HG02938 (cell line): ENCODE data around the gene PLD4.
"Not testable (repeated sequence)": the region's sequence is repeated elsewhere in the genome, so short reads cannot be mapped to it uniquely, and the experiment has no call there.

Experiments
- ATAC-seq: cut with Tn5 transposase; IDR thresholded peaks from one replicate; pipeline ENCODE4 v1.9.1; 2021; ENCODE audit warnings: mild to moderate bottlenecking, moderate library complexity; ENCODE audit not compliant: unreplicated experiment

The PLD4 gene

GRCh38 chr14:104898195-104898558, 26.5 kb upstream of the PLD4 start:
- ATAC-seq, result no peak

- ATAC-seq, result no peak
These were observed 25.7 kb upstream of the PLD4 start for GRCh38 chr14:104898870-104899510.

- ATAC-seq, result no peak
These were observed 24.9 kb upstream of the PLD4 start for GRCh38 chr14:104899781-104900180.

DNA sequence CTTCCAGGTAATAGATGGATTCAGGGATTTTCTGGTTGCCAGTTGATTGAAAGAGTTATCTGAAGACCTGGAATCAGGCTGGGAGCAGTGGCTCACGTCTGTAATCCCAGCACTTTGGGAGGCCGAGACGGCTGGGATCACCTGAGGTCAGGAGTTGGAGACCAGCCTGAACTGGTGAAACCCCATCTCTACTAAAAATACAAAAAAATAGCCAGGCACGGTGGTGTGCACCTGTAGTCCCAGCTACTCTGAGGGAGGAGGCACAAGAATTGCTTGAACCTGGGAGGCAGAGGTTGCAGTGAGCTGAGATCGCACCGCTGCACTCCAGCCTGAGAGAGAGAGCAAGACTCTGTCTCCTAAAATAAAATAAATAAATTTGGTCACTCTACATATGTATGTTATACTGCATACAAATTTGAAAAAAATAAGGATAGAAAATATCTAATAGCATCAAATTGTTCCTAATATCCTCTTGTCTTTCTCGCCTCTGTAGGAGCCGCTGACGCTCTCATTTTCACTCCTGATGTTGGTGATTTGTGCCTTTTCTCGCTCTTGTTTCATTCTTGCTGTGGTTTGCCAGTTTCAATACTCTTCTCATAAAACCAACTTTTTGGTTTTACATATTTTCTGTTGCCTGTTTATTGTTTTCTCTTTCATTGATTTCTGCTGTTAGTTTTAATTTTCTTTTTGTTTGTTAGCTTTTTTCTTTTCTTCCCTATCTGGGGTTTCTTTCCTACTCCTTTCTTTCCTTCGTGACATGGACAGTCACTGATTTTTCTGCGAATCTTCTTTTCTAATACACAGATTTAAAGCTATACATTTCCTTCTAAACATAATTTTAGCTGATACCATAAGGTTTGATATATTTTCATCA, 23.8 kb upstream of the PLD4 start:
- no peak for ATAC-seq

DNA sequence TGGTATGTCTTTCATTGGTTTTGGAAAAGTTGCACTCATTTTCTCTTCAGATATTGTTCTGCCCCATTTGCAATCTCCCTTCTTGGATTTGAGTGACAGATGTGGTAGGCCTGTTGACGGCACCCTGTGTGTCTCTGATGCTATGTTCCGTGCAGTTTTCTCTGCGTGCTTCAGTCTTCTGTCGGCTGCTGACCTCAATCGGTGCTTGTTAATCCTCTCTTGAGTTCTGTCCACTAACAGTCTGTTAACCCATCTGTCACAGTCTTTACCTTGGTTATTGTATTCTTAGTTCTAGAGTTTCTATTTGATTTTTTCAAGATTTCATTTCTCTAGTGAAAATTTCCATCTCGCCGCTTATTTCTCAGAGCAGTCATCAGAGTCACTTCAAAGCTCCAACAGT, 20.7 kb upstream of the PLD4 start:
- no peak for ATAC-seq

DNA sequence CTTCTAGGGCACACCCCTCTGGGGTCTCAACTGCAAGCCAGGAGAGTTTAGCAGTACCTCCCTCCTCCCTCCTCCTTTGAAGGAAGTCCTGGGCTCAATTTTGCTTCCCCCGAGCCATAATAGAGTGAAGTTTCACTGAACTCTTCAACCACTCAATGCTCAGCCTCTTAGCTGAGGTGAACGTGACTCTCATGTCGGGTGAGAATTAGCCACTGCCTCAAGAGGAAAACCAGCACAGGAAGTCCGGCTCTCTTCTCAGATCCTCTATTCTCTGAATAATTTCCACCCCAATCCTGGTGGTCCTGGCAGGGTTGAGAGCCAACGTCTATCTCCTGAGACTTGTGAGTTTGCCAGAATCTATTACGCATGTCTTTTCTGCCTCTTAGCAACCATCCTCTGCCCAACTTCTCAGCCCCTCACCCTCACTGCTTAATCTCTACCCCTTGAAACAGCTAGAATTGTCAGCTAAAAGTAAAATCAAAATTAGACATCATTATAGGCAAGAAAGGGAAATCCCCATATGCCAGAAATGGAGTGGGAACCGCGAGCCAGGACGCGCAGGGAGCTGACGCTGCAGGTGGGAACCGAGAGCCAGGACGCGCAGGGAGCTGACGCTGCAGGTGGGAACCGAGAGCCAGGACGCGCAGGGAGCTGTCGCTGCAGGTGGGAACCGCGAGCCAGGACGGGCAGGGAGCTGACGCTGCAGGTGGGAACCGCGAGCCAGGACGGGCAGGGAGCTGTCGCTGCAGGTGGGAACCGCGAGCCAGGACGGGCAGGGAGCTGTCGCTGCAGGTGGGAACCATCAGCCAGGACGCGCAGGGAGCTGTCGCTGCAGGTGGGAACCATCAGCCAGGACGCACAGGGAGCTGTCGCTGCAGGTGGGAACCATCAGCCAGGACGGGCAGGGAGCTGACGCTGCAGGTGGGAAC, 19.8 kb upstream of the PLD4 start:
- not testable (repeated sequence) for ATAC-seq

- ATAC-seq, result not testable (repeated sequence)
These were observed 19.1 kb upstream of the PLD4 start for GRCh38 chr14:104905579-104905933.

DNA sequence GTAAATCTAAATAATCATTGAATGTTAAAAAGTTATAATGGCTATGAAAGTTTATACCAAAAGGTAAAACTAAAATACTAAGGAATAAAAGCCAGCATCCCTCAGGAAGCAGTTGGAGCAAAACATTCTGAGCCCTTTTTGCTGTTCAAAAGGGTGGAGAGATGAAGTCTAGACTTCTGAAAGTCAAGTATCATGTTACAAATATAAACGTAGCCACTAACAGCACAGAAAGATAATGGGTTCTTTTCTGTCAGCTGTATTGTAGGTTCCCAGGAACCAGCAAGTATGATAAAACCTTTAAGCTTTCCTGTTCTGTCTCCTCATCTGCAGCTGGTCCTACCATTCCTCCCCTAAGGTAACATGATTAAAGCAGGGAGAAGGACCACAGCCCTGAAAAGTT, 16.4 kb upstream of the PLD4 start:
- ATAC-seq, result no peak

- ATAC-seq, result no peak
These were observed 12.6 kb upstream of the PLD4 start for GRCh38 chr14:104912053-104912452.

DNA sequence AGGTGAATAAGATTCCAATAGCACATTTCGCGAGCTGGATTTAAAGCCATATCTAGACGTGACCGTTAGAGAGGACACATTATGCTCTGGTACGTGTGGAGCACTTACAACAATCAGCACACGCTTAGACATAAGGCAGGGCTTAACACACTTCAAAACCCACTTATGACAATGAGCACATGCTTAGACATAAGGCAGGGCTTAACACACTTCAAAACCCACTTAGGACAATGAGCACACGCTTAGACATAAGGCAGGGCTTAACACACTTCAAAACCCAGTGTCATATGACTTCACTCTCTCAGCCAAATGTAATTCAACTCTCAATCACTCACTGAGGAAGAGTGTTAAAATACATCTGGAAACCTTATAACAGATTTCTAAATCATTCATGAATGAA, 11.2 kb upstream of the PLD4 start:
- no peak for ATAC-seq

GRCh38 chr14:104917116-104917515, 7.6 kb upstream of the PLD4 start:
- no peak for ATAC-seq

DNA sequence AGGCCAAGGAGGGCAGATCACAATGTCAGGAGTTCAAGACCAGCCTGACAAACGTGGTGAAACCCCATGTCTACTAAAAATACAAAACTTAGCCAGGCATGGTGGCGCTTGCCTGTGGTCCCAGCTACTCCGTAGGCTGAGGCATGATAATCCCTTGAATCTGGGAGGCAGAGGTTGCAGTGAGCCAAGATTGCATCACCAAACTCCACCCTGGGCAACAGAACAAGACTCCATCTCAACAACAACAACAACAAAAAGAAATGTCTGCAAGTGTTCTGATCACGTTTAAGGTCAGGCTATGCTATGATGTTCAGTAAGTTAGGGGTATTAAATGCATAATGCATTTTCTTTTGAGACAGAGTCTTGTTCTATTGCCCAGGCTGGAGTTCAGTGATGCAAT, 6.7 kb upstream of the PLD4 start:
- no peak for ATAC-seq

DNA sequence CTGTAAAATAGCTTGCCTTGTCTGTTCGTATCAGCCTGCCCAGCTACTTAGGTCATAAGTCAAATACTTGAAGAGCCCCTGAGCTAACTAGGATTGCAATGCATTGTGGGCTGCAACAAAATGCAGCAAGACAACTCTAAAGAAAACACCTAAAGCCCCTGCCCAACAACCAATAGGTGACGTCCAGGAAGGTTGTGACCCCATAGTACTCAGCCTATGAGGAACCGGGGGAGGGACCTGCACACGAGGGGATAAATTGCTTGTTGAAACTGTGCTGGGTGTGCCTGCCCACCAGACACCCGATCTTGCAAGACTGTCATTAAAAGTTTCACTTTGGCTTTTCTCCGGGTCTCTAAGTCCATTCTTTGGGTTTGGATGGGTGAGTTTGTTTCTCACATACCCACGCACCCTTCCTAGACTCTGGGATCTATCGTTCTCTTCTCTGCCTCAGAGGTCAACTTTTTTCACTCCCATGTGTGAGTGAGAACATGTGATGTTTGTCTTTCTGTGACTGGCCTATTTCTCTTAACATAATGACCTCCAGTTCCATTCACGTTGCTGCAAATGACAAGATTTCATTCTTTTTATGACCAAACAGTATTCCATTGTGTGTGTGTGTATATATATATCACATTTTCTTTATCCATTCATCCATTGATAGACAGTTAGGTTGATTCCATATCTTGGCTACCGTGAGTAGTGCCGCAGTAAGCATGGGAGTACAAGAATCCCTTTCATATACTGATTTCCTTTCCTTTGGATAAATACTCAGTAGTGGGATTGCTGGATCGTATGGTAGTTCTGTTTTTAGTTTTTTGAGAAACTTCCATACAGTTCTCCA, 5.3 kb upstream of the PLD4 start:
- ATAC-seq, result not testable (repeated sequence)

DNA sequence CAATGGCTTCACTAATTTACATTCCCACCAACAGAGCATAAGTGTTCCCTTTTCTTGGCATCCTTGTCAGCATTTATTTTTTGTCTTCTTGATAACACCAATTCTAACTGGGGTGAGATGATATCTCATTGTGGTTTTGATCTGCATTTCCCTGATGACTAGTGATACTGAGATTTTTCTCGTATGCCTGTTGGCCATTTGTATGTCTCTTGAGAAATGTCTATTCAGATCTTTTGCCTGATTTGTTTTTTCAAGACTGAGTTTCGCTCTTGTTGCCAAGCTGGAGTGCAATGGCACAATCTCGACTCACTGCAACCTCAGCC, 4.7 kb upstream of the PLD4 start:
- ATAC-seq, result no peak

DNA sequence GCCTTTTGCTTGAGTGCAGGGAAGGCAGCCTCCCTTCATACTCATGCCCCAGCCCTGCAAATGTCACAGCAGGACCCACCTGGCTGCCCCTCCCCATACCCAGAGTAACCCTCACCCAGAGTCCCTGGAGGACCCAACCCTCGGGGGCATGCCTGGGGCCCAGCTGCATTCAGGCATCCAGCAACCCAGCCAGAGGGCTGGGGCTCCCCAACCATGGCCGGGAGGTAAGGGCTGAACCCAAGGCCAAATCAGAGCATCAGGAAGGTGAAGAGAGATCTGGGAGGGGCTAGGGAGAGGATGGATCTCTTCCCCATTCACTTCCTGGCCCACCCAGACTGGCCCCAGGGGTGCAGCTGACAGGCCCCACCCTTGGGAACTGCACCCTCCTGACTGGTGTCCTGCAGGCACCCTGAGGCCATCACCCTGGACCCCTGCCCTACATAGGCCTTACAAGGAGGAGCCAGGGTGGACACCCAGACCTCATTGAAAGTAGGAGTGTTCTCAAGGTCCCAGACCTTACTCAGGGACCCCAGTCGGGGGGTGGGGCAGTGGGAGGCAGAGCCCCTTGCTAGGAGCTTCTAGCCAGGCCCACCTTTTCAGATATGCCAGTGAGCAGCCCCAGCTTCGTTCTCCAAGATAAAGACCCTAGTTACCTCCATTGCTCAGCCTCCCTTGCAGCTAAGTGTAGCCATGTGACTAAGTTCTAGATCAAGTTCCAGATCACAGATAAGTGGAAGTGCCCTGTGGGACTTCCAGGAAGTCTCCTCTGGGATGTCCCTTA, 849 bp upstream of the PLD4 start:
- no peak for ATAC-seq

- no peak for ATAC-seq
These were observed 655 bp downstream of the PLD4 start for GRCh38 chr14:104925214-104925854.

- ATAC-seq, result no peak
These were observed 1.4 kb downstream of the PLD4 start for GRCh38 chr14:104925855-104926609.

DNA sequence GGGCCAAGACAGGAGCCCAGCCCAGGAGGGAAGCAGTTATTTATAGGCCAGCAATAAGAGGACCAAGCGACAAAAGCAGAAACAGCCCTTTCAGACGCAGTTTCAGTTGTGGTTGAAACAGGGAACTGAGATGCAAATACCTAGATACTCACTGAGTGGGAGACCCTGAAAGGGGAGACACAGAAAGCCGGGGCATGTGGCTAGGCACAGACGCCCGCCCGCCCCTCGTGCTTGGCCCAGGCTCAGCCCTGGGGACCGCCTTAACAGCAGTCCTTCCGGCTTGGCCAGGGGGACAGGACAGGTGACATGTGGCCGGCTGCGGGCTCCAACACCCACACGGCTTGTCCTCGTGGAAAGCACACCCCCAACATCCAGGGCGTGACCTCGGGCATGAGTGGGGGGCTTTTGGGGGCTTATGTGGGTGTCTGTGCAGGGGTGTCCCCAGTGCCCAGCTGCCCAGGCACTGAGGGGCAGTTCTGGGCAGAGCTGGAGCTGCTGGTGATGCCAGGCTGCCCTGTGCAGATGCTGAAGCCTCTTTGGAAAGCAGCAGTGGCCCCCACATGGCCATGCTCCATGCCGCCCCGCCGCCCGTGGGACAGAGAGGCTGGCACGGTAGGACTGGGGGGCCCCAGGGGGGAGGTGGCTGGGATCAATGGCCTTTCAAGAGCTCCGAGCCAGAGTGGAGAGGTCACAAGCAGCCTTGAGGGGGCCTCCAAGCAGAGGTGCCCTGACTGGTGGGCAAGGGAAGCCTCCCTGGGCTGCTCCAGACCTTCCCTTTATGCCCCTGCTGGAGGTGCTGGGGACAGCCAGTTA, 2.1 kb downstream of the PLD4 start:
- peak; percentile 85 for ATAC-seq
